Brain pericyte (primary cell): ENCODE results near the gene RABGAP1L.
"Not testable (repeated sequence)": the region's sequence is repeated elsewhere in the genome, so short reads cannot be mapped to it uniquely, and the experiment has no call there.

Experiments used
- DNase-seq: peaks from one replicate; pipeline ENCODE4 v3.0.0-alpha.2; 2012; ENCODE audit warnings: low read depth, low spot score

RABGAP1L gene

DNA sequence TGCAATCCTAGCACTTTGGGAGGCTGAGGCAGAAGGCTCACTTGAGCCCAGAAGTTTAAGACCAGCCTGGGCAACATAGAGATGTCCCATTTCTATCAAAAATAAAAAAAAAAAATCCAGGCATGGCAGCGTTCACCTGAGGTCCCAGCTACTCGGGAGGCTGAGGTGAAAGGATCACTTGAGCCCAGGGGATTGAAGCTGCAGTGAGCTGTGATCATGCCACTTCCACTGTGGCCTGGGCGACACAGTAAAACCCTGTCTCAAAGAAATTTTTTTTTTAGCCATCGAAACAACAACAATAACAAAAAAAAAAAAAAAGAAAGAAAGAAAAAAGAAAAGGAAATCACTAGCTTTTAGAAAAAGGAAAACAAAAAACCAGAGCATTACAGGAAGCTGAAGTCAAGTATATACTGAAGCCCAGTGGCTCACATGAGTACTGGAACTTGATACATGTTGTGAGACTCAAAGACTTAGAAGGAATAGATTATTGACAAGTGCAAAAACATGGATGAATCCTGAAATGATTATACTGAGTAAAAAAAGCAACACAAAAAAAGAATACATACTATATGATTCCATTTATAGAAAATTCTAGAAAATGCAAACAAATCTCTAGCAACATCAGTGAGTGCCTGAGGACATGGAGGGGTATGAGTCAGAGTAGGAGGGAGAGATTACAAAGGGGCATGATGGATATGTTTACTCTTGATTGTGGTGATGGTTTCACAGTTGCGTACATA, 6.1 kb upstream of the RABGAP1L start:
- DNase-seq: no peak

DNA sequence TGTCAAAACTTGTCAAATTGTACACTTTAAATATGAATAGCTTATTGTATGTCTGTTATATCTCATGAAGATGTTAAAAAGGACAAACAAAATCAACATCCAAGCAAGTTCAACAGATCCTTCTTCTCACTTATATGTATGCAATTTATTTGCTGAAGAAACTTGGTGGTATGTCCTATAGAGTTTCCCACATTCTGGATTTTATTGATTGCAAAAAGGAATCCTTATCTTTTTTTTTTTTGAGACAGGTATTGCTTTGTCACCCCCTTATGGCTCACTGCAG, 5.6 kb upstream of the RABGAP1L start:
- no peak for DNase-seq

DNA sequence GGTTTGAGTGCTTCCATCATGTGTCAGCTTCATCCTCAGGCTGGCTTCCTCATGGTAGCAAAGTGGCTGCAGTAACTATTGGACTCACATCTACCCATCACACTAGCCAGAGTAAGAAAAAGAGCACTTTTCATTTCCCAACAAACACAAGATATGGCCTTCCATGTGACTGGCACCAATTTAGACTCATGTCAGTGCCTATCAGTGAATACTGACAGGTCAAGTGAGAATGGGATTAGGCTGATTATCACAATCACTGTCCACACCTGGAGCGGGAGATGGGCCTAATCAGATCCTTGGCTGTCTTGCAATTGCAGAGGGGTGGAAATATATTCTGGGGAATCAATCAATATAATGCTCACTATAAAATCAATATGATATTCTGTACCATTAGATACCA, 2.9 kb upstream of the RABGAP1L start:
- DNase-seq: no peak

DNA sequence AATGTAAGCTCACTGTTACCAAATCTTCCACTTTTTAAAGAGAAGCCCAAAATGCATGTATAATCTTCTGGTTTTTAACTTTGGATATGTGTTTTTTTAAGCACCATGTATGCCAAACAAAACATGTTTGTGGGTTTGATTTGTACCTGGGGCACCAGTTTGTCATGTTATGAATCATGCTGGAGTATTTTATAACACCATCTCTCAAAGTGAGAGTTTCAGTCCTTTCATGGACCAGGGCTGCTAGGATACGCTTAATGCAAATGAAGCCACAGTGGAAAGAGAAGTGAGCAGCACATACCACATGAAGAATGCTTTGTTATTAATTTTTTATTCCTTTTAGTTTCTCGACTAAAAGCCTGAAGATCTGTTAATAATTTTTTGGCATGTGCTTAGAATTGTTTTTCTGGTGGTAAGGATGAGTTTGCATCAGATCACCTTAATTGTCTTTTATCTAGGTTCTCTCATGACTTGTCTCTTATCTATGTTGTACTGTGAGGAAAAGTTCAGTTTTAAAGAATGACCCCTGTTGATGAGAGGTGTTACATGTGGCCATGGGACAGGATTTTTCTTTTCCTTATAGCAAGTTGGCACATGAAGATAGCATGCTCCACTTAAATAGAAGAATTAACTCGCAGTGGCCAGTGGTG, 2.0 kb upstream of the RABGAP1L start:
- DNase-seq: no peak

DNA sequence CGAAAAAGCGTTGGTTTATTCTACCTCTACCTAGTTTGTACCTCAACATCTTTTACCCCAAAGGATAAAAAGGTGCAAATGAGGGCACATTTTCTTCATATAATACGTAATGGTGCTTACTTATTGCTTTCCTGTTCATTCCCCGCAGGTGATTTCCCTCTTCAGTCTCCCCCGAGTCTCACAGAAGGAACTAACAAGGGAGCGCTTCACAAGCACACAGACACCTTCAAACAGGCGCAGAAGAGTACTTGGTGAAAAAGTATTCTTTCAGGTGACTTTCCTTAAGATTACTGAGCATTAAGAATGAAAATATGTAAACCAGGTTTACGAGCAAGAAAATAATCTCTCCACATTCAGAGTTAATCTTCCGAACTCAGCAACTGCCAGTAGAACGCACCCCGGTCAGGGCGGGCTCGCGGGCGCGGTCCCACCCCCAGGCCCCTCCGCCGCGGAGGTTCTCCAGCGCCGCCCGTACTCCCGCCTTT, 511 bp upstream of the RABGAP1L start:
- no peak for DNase-seq

DNA sequence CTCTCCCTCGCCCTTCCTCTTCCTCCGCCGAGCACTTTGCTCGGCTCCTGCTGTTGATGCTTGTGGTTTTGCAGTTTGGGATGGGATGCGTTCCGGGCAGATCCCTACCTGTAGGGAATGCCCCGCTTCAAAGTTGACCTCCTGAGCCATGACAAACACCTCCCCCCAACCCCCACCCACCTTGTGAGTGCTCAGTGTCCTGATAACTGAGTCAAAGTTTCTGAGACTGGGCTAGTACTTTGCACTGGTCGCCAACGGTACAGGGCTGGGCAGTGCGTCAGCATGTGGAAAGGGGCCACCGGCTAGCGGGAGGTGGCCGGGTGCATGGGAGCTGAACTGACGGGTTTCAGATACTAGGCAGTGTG, 771 bp downstream of the RABGAP1L start:
- no peak for DNase-seq

DNA sequence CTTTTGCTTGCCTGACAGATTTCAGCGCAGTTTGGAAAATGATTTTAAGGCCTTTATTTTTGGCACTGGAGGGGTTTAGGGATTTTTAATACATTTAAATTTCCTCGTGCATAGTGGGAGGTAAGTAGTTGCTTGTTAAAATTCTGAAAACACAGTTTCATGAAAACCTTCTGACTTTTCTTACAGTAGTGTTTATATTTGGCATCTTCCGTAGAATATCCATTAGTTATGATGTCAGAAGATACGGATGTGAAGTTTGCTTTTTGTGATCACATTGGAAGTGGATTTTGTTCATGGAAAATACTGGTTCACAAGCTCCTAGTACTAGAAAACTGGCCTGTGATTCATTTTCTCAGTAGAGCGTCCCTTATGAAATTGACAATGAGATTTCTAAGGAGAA, 1.3 kb downstream of the RABGAP1L start:
- no peak for DNase-seq

DNA sequence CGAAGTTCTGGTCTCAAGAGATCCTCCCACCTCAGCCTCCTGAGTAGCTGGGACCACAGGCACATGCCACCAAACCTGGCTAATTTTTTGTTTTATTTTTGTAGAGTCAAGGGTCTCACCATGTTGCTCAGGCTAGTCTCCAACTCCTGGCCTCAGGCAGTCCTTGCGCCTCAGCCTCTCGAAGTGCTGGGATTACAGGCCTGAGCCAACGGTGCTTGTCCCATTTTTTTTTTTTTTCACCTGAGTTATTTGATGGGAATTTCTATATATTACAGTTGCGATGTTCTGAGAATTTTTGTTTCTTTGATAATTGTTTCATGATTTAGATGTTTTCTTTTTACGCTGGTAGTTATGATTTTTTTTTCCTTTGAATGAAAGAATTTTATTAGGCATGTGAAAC, 2.5 kb downstream of the RABGAP1L start:
- DNase-seq: no peak

DNA sequence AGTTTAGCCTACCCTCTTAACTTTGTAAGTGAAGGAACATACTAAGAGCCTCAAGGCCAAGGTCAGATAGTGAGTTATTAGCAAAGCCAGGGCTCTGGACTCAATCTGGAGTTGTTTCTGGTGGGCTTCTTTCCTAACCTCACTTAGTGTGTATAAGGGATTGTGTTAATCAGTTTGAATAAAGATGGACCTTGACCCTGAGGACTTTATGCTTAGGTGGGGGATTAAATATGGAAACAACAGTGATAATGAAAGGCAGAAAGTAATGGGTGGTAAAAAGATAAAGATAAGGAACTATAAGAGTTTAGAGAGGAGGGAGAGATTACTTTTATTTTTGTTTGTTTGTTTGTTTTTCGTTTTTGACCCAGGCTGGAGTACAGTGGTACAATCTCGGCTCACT, 5.5 kb downstream of the RABGAP1L start:
- DNase-seq: no peak

DNA sequence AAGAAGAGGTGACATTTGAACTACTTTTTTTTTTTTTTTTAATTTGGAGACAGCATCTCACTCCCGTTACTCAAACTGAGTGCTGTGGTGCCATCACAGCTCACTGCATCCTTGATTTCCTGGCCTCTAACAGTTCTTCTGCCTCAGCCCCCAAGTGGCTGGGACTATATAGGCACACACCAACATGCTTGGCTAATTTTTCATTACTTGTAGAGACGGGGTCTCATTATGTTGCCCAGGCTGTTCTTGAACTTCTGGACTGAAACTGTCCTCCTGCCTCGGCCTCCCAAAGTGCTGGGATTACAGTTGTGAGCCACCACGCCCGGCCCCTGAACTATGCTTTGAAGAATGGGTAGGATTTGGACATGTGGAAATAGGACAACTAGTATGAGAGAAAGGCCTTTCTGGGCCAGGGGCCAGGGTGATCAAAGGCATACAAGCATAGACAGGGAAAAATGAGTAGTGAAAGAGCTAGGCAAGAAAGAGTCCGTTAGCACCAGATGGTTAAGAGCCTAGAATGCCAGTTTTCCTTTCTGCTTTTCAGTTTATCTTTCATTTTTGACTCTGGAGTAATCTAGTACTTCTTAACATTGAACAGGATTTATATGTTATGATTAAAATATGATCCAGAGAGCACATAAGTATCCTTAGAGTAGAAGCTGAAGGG, 6.3 kb downstream of the RABGAP1L start:
- no peak for DNase-seq

DNA sequence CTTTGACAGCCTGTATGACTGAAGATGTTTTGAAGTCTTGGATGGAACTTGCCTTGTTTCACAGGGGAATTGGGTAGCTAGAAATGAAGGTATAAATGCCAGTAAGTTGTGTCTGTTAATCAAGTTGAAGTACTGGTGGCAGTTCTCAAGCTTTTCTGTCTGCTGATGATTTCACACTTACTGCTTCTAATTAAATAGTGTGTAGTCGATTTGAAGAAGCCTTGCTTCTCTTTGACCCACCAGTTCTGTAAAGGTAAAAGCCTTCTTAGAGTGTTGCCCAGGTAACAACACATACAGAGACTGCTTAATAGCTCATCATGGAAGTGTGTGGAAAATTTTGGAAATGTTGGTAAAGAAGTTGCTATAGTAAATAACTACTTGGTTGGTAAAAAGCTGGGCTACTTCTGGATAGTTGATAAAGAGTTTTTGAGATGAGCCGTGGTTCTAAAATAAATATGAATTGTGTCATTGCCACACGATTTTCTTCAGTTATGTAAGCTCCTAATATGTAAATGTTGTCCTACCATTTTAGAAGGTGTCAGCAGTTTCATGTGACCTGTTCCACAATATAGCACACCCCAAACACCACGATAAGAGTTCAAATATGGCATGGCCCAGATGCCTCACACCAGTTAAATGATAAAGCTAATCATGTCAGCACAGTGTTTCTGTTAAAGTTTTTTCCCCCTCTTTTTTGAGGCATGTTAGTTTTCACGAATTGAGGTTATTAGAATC, 7.4 kb downstream of the RABGAP1L start:
- DNase-seq: no peak

DNA sequence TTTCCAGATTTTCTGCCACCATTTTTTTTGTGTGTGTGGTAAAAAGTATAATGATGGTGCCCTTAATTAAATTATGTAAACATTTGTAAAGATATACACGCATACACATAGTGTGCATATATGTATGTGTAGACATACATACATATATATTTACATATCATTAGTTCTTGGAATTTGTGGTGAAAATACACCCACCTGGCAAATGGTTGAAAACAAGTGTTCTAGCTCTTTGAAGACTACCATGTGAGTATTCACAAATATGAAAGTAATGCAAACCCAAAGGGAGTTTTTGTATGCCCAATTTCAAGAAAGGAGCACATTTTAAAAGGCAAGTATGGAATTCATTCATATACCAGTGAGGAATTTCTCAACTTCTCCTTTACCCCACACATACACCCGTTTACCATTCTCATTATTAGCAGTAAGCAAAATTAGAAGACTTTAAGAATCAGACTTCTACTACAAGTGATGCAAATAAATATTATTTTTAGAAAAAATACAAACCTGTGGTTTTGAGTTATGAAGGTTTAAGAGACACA, 8.0 kb downstream of the RABGAP1L start:
- no peak for DNase-seq

DNA sequence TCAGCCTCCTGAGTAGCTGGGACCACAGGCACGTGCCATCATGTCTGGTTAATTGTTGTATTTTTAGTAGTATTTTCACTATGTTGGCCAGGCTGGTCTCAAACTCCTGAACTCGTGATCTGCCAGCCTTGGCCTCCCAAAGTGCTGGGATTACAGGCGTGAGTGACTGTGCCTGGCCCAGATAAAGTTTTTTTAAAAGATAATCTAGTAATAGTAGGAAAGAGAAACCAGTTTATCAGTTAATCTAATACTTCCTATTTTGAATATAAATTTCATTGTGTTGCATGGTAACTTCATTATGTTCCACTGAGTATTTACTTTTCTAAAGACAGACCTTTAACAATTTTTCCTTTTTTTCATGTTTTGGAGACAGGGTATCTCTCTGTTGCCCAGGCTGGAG, 10.0 kb downstream of the RABGAP1L start:
- no peak for DNase-seq

DNA sequence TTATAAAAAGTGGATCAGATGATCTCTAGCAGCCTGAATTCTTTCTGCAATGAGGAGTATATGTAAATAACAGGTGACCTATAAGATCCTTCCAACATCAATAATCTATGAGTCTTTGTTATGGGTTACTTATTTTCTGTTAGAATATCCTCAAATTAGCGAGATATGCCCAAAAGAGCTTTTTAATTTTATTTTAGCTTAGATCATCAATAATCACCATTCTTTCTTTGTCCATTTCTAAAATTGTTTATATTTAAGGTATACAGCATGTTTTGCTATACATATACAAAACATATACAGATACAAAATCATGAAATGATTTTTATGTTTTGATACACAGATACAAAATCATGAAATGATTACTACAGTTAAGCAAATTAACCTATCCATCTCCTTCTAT, 11.8 kb downstream of the RABGAP1L start:
- DNase-seq: no peak

DNA sequence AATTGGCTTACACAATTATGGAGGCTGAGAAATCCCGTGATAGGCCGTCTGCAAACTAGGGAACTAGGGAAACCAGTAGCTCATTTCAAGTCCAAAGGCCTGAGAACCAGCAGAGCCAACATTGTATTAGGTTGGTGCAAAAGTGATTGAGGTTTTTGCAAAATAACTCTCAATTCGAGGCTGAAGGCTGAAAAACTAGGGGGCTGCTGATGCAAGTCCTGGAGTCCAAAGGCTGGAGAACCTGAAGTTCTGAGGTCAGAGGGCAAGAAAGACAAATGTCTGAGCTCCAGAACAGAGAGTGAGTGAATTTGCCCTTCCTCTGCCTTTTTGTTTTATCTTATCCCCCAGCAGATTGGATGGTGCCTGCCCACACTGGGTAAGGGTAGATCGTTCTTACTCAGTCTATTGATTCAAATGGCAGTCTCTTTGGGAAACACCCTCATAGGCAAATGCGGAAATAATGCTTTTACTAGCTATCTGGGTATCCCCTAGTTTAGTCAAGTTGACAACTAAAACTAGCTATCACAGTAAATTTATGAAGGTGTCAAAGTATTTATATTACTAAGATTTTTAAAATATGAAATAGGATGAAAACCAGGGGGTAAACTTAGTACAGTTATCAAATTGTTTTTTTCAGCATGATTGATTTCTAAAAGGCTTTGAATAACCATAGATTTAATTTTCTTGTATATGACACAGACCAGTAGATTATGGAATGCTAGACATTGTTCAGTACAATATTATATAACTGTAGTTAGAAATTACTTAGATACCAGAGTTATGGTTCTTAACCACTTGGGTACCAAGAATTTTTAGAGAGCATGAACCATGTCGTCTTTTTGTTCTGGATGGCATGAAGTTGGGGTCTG, 15.4 kb downstream of the RABGAP1L start:
- no peak for DNase-seq

DNA sequence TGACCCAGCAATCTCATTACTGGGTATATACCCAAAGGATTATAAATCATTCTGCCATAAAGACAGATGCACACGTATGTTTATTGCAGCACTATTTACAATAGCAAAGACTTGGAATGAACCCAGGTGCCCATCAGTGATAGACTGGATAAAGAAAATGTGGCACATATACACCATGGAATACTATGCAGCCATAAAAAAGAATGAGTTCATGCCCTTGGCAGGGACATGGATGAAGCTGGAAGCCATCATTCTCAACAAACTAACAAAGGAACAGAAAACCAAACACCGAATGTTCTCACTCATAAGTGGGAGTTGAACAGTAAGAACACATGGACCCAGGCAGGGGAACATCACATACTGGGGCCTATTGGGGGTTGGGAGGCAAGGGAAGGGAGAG, 19.1 kb downstream of the RABGAP1L start:
- not testable (repeated sequence) for DNase-seq

DNA sequence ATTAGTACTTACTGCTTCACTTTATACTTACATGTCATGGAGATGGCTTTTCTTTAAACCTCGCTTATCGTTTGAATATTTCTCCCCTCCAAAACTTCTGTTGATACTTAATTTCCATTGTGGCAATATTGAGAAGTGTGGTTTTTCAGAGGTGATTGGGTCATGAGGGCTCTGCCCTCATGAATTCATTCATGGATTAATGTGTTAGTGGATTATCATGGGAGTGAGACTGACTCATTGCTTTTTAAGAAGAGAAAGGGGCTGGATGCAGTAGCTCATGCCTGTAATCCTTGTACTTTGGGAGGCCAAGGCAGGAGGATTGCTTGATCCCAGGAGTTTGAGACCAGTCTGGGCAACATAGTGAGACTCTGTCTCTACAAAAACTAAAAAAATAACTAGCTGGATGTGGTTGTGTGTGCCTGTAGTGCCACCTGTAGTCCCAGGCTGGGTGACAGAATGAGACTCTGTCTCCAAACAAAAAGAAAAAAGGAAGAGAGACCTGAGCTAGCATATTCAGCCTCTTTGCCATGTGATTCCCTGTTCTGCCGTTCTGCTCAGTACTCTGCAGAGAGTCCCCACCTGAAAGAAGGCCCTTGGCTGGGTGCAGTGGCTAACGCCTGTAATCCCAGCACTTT, 30.2 kb downstream of the RABGAP1L start:
- no peak for DNase-seq

DNA sequence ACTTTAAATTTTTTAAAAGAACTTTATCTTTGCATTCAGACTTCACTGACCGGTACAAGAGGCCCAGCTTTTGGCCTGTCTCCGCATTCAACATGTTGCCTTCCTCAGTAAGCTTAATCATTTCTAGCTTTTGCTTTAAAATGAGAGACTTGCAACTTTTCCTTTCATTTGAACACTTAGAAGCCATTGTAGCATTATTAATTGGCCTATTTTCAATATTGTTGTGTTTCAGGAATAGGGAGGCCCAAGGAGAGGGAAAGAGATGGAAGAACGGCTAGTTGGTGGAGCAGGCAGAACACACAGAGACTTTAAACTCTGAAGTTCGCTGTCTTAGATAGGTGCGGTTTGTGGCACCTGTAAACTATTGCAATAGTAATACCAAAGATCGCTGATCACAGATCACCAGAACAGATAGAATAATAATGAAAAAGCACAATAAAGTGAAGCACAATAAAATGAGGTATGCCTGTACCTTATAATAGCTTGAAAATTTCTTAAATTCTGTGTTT, 31.4 kb downstream of the RABGAP1L start:
- no peak for DNase-seq

DNA sequence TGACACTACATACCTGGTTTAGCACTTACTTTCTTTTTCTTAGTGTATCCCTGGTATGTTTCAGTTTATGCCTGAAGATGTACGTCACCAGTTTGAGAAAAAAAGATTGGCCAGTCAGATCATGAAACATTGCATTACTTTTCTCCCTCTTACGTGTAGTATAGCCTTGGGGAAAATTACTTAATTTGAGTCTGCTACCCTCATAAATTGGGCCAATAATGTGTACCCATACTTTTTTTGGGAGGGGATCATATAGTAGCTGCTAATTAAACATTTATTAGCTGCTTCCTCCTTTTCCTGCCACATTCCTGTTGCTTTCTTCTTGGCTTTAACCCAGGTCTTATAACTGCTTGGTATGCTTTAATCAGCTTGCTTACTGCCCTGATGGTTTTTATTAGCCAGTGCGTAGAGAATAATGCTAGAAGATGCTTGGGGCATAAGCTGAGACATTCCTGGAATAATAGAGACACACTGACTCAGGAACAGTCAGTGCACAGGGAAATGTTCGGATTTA, 32.1 kb downstream of the RABGAP1L start:
- DNase-seq: no peak

DNA sequence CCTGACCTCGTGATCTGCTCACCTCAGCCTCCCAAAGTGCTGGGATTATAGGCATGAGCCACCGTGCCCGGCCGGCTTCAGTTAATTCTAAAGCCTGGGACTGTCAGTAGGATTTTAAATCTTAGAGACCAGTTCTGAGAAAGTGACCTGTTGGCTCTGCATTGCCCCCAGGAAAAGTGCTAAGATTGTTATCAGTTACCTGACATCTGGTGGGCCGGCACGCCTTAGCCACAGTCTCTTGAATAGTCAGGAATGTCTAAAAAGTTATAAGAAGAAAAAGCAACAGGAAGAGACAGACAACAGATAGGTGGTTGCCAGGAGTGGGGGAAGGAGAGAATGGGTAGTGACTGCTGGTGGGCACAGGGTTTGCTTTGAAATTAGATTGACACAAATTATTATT, 35.1 kb downstream of the RABGAP1L start:
- no peak for DNase-seq
